SU-DHL-6 (cell line): ENCODE results near the gene C1QL4.
A peak's percentile ranks its signal among the peaks of the same experiment; 100 is the strongest.

Experiments
- EZH2phosphoT487 ChIP-seq: fragments of 200-600 bp; sonication (generic), shearing (Covaris generic); conservative IDR thresholded peaks from 2 replicates; pipeline ENCODE4 v1.6.1; 2018; ENCODE audit warnings: mild to moderate bottlenecking, antibody characterized with exemption, low read length, moderate library complexity, mixed read lengths
- TF ChIP-seq, protein P1 (sequence below): fragments of 200-600 bp; sonication (generic); IDR thresholded peaks from one replicate; pipeline ENCODE4 v1.5.1; 2017; ENCODE audit warnings: antibody characterized with exemption, mild to moderate bottlenecking, low read length, moderate library complexity; ENCODE audit not compliant: insufficient read depth, poor library complexity, severe bottlenecking

DNA sequence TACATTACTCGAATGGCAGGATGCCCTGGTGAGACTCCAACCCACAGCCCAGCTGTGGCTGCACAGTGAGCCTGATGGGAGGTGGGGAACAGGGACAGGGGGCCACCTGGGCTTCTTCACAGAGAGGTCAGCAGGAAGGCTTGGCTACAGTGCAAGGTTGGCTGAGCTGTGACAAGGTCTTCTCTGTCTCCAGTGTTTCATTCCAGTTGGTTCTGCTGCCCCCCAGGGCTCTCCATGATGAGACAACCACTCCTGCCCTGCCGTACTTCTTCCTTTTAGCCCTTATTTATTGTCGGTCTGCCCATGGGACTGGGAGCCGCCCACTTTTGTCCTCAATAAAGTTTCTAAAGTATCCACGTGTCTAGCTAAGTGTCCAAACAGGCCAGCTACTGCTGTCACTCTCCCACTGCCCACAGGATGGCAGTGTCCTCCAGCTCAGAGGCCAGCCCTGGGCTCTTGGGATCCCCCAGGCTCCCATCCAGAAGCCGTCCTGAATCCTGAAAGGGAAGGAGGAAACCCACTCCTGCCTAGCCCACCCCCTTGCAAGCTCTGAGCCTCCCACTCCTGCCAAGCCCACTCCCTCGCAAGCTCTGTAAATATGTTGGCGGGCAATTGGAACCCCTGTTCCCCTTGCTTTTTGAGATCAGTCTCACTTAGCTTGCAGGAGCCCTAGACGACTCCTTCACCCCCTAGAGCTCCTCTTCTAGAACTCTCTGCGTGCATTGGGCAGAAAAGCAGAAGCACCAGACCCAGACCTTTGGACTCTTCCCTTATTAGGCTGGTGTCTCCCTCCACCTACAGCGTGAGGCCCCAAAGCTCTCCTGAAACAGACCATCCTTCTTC, 5.4 kb downstream of the C1QL4 start:
- TF ChIP-seq, protein P1, sequence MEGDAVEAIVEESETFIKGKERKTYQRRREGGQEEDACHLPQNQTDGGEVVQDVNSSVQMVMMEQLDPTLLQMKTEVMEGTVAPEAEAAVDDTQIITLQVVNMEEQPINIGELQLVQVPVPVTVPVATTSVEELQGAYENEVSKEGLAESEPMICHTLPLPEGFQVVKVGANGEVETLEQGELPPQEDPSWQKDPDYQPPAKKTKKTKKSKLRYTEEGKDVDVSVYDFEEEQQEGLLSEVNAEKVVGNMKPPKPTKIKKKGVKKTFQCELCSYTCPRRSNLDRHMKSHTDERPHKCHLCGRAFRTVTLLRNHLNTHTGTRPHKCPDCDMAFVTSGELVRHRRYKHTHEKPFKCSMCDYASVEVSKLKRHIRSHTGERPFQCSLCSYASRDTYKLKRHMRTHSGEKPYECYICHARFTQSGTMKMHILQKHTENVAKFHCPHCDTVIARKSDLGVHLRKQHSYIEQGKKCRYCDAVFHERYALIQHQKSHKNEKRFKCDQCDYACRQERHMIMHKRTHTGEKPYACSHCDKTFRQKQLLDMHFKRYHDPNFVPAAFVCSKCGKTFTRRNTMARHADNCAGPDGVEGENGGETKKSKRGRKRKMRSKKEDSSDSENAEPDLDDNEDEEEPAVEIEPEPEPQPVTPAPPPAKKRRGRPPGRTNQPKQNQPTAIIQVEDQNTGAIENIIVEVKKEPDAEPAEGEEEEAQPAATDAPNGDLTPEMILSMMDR: peak; percentile 37
- TF ChIP-seq EZH2phosphoT487: no peak
